A549 (cell line): ENCODE data around the gene CATSPERZ. TPM values are rescaled to one million over a fixed set of nuclear protein-coding genes. Genes with fewer than 3 reads are reported as not detected.

Experiments
- ATAC-seq, 2 experiments: fragments of 200-7000 bp in 1 of 2; fragments of >200 bp in 1 of 2; cut with Nextera tagmentation in 1 of 2; cut with Tn5 transposase in 1 of 2; 3 replicates each; pipeline versions ENCODE4 v1.8.0 to v1.9.1; 2018 to 2020; ENCODE audit warnings: mild to moderate bottlenecking in 1 of 2, moderate library complexity in 1 of 2
- CTCF ChIA-PET: fragments of 300-600 bp; sonication (Branson Sonifier 250); formaldehyde crosslinking; extraction: SDS; loops from one replicate; lab custom pipeline; 2021; ENCODE audit warnings: antibody characterized with exemption, inconsistent platforms; lab: Yijun Ruan, JAX
- POLR2A ChIA-PET: fragments of 350-600 bp; formaldehyde crosslinking; extraction: SDS; loops from one replicate; lab custom pipeline; 2021; ENCODE audit warnings: antibody characterized with exemption, inconsistent platforms; lab: Yijun Ruan, JAX
- DNase-seq, 2 experiments: peaks; one replicate each; pipeline versions ENCODE4 v3.0.0 to v3.0.0-alpha.2; 2011 to 2016; ENCODE audit warnings: low read depth in 1 of 2, low spot score in 1 of 2
- FAIRE-seq: peaks from 2 replicates; lab custom pipeline; 2011; peaks lifted over from hg19 to GRCh38; lab: Jason Lieb, UNC
- H3K27ac ChIP-seq, 2 experiments: fragments of >200 bp; sonication (Bioruptor Twin); formaldehyde crosslinking; 3 replicates each; pipeline ENCODE4 v1.5.1; 2016 to 2017
- H3K4me1 ChIP-seq: fragments of >200 bp; sonication (Bioruptor Twin); formaldehyde crosslinking; 3 replicates; pipeline ENCODE4 v1.6.1; 2016
- H3K4me2 ChIP-seq: fragments of >200 bp; sonication (Bioruptor Twin); formaldehyde crosslinking; 3 replicates; pipeline ENCODE4 v1.6.1; 2016
- H3K4me3 ChIP-seq: fragments of >200 bp; sonication (Bioruptor Twin); formaldehyde crosslinking; 3 replicates; pipeline ENCODE4 v1.5.1; 2016
- H3K9me3 ChIP-seq: fragments of >200 bp; sonication (Bioruptor Twin); formaldehyde crosslinking; 3 replicates; pipeline ENCODE4 v1.6.1; 2016
- BCL3 ChIP-seq: fragments of >200 bp; sonication (Bioruptor Twin); formaldehyde crosslinking; IDR thresholded peaks from 3 replicates; pipeline ENCODE4 v1.6.1; 2016
- BHLHE40 ChIP-seq: IDR thresholded peaks from 2 replicates; pipeline ENCODE4 v1.6.1; 2012; ENCODE audit warnings: low read depth, low read length, inconsistent platforms
- CHD4 ChIP-seq: fragments of 200-600 bp; sonication (generic); IDR thresholded peaks from 2 replicates; pipeline ENCODE4 v1.6.1; 2016; ENCODE audit warnings: antibody characterized with exemption, mild to moderate bottlenecking, borderline replicate concordance
- E2F6 ChIP-seq: IDR thresholded peaks from 2 replicates; pipeline ENCODE4 v1.6.1; 2012; ENCODE audit warnings: low read depth, borderline replicate concordance
- EHF ChIP-seq: fragments of 250-450 bp; sonication (Bioruptor Pico); IDR thresholded peaks from 2 replicates; pipeline ENCODE4 v1.5.0; 2020; ENCODE audit warnings: mild to moderate bottlenecking
- ELK1 ChIP-seq: fragments of 150-350 bp; IDR thresholded peaks from 2 replicates; pipeline ENCODE4 v1.6.1; 2014; ENCODE audit warnings: low read depth, mild to moderate bottlenecking, low read length
- GATA3 ChIP-seq: IDR thresholded peaks from 2 replicates; pipeline ENCODE4 v1.6.1; 2012; ENCODE audit warnings: borderline replicate concordance
- HOXA7 ChIP-seq: fragments of 250-450 bp; sonication (Bioruptor Pico); IDR thresholded peaks from 2 replicates; pipeline ENCODE4 v1.5.0; 2020; ENCODE audit warnings: mild to moderate bottlenecking, moderate library complexity
- JUN ChIP-seq, 2 experiments: fragments of >200 bp; sonication (Bioruptor Twin); formaldehyde crosslinking; IDR thresholded peaks; 2 replicates in 1 of 2; 3 replicates in 1 of 2; pipeline ENCODE4 v1.6.1; 2016 to 2017
- JUNB ChIP-seq: fragments of >200 bp; sonication (Bioruptor Twin); formaldehyde crosslinking; IDR thresholded peaks from 2 replicates; pipeline ENCODE4 v1.6.1; 2016
- KDM5A ChIP-seq: fragments of 200-600 bp; sonication (generic); IDR thresholded peaks from 2 replicates; pipeline ENCODE4 v1.6.1; 2016; ENCODE audit warnings: antibody characterized with exemption, mild to moderate bottlenecking
- MAFK ChIP-seq: fragments of 450-650 bp; IDR thresholded peaks from 2 replicates; pipeline ENCODE4 v1.6.1; 2014; ENCODE audit not compliant: partially characterized antibody
- MAX ChIP-seq: IDR thresholded peaks from 2 replicates; pipeline ENCODE4 v1.6.1; 2012
- MAZ ChIP-seq: fragments of 150-350 bp; IDR thresholded peaks from 2 replicates; pipeline ENCODE4 v1.6.1; 2014; ENCODE audit warnings: antibody characterized with exemption, low read depth, low read length, borderline replicate concordance
- NR3C1 ChIP-seq: fragments of >200 bp; sonication (Bioruptor Twin); formaldehyde crosslinking; IDR thresholded peaks from 3 replicates; pipeline ENCODE4 v1.6.1; 2017
- PBX3 ChIP-seq: IDR thresholded peaks from 2 replicates; pipeline ENCODE4 v1.6.1; 2012
- PHF8 ChIP-seq: fragments of 200-600 bp; sonication (generic); IDR thresholded peaks from 2 replicates; pipeline ENCODE4 v1.6.1; 2016; ENCODE audit warnings: low read depth, mild to moderate bottlenecking, antibody characterized with exemption, moderate library complexity, borderline replicate concordance
- POLR2A ChIP-seq: IDR thresholded peaks from 2 replicates; pipeline ENCODE4 v1.6.1; 2012; ENCODE audit warnings: mild to moderate bottlenecking, low read length
- RAD21 ChIP-seq, 2 experiments: fragments of >200 bp in 1 of 2; sonication (Bioruptor Twin) in 1 of 2; formaldehyde crosslinking in 1 of 2; IDR thresholded peaks in 1 of 2; conservative IDR thresholded peaks in 1 of 2; 2 replicates in 1 of 2; 3 replicates in 1 of 2; pipeline ENCODE4 v1.6.1; 2012 to 2018; ENCODE audit warnings: inconsistent platforms in 1 of 2
- REST ChIP-seq: fragments of 200-600 bp; sonication (generic); IDR thresholded peaks from 2 replicates; pipeline ENCODE4 v1.6.1; 2016; ENCODE audit warnings: antibody characterized with exemption, mild to moderate bottlenecking, moderate library complexity
- RFX5 ChIP-seq: fragments of 450-650 bp; IDR thresholded peaks from 2 replicates; pipeline ENCODE4 v1.7.1; 2014; ENCODE audit warnings: antibody characterized with exemption, mild to moderate bottlenecking, moderate library complexity
- TP53 ChIP-seq: fragments of 250-450 bp; sonication (Bioruptor Pico); IDR thresholded peaks from 2 replicates; pipeline ENCODE4 v1.5.0; 2021; ENCODE audit warnings: mild to moderate bottlenecking, moderate library complexity
- USF2 ChIP-seq: fragments of 450-650 bp; IDR thresholded peaks from 2 replicates; pipeline ENCODE4 v1.6.1; 2014; ENCODE audit warnings: antibody characterized with exemption
- WGBS: methylation state at CpG from one replicate; pipeline ENCODE4 v1.1.6; 2017; ENCODE audit errors: missing lambda C conversion rate; 5-methylcytosine and 5-hydroxymethylcytosine counted together
- polyA plus RNA-seq, 4 experiments: library from polyadenylated mRNA; depleted of rRNA in 3 of 4; stranded (reverse); fragments of >200 nt; fragmentation: RNase III in 1 of 4; extraction: RNeasy Plus Mini Kit Qiagen cat#74134 plus additional on column Dnase treatment in 1 of 4; gene quantifications; 2 replicates in 3 of 4; 3 replicates in 1 of 4; pipeline ENCODE4 v1.2.3, GENCODE V29; 2011 to 2017

CATSPERZ gene
- polyA plus RNA-seq, 2 of the 4 experiments (the other 2 are of a cell fraction), result 1.9 to 3.4 TPM

GRCh38 chr11:64316672-64317324, 16.6 kb downstream of the CATSPERZ start:
- TF ChIP-seq EHF (CRISPR knock-in tag) (no peak), PBX3 (0 out of 2 replicates have a peak, but pooled peaks have one; percentile 76), PHF8 (peak; percentile 65; the same call in 1 of the 2 replicates), MAFK (no peak), TP53 (peak; percentile 32; the same call in 1 of the 2 replicates), KDM5A (peak; percentile 49; the same call in 1 of the 2 replicates), RAD21 (conservative IDR thresholded peaks at IDR 0.05 in 1 of 2, IDR thresholded peaks at IDR 0.05 in 1 of 2) (peak in 1 of 2 experiments; percentile 21; a peak in 1 of 5 replicates)
- TF ChIP-seq, all 56 proteins: peak for 5
- FAIRE-seq (no peak), ATAC-seq (peak; percentile 15 to 28), DNase-seq (peak; percentile 22 to 71)
- Histone ChIP-seq H3K27ac (peak overlapping the region; percentile 97 to 98), H3K4me3 (peak overlapping the region; percentile 80), H3K4me1 (peaks cover 14% of the 10 kb centered on the region), H3K4me2 (peak overlapping the region; percentile 87), H3K9me3 (no peaks in the 10 kb centered on the region)
- CTCF ChIA-PET, result interaction anchor here (1.0 to 20.7 kb wide), 8 partner anchors 7 to 372 kb away, joined by 3 to 996 read pairs (median 4); partner anchors contain the start of genes CATSPERZ, CCDC88B, ESRRA and PLCB3
- POLR2A ChIA-PET, result interaction anchor here (0.6 to 2.9 kb wide), 19 partner anchors 8 to 496 kb away, joined by 3 to 50 read pairs (median 7); partner anchors contain the start of genes BAD, CCDC88B, ESRRA and FKBP2
- WGBS, result 4% methylated on average over 18 of the region's 32 CpGs

GRCh38 chr11:64317325-64317960, 17.3 kb downstream of the CATSPERZ start, which contains the start of gene TRMT112:
TRMT112 (minus strand) TSS chr11:64317559; CDS start chr11:64317526, 33 bp downstream.
- WGBS, result 2% methylated on average over 40 of the region's 43 CpGs
- peak within 1 kb of the TSS; percentile 87 for H3K4me2 ChIP-seq

More at GRCh38 chr11:64317325-64317960, 17.3 kb downstream of the CATSPERZ start, which contains the start of gene TRMT112:
- Histone ChIP-seq H3K4me1 (peaks cover 14% of the 10 kb centered on the region), H3K9me3 (no peaks in the 10 kb centered on the region), H3K4me3 (peak within 1 kb of the TSS; percentile 80), H3K27ac (peak within 1 kb of the TSS; percentile 97 to 98)
- ChIA-PET CTCF (interaction anchor here (0.6 to 20.7 kb wide), 20 partner anchors 8 to 1530 kb away, joined by 3 to 996 read pairs (median 3); partner anchors contain the start of genes CATSPERZ, CCDC88B, ESRRA and FERMT3), POLR2A (interaction anchor here (0.6 to 2.9 kb wide), 27 partner anchors 9 to 497 kb away, joined by 3 to 50 read pairs (median 7); partner anchors contain the start of genes BAD, CCDC88B, ESRRA and FKBP2)
- TF ChIP-seq MAX (peak; percentile 89), KDM5A (peak; percentile 1; the same call in 1 of the 2 replicates), USF2 (peak; percentile 86), MAFK (peak; percentile 99), E2F6 (peak; percentile 43; the same call in 1 of the 2 replicates), ELK1 (peak; percentile 64; the same call in 1 of the 2 replicates), CHD4 (no peak), MAZ (no peak), RFX5 (peak; percentile 46; the same call in 1 of the 2 replicates), EHF (CRISPR knock-in tag) (no peak), BCL3 (peak; percentile 67; the same call in 2 of the 3 replicates), HOXA7 (CRISPR knock-in tag) (no peak), REST (no peak), POLR2A (peak; percentile 76), GATA3 (peak; percentile 27; the same call in 1 of the 2 replicates), JUN (IDR thresholded peaks at IDR 0.05) (peak; percentile 56 to 83), PHF8 (0 out of 2 replicates have a peak, but pooled peaks have one; percentile 48), NR3C1 (no peak), JUNB (no peak), BHLHE40 (peak; percentile 69; the same call in 1 of the 2 replicates)
- DNase-seq (peak; percentile 95 to 99), FAIRE-seq (peak; percentile 99), ATAC-seq (peak; percentile 83 to 90)
